GM23338 (cell line): Measurements from ENCODE around the gene GJC2. TPM values are rescaled to one million over a fixed set of nuclear protein-coding genes. Genes with fewer than 3 reads are reported as not detected.

Experiments used
- ATAC-seq: fragments of 200-7000 bp; cut with Tn5 transposase; 3 replicates; pipeline ENCODE4 v1.9.1; 2020
- DNase-seq: peaks from one replicate; pipeline ENCODE4 v3.0.0-alpha.2; 2015; ENCODE audit warnings: low spot score
- H2AFZ ChIP-seq: fragments of 200-600 bp; sonication (generic); 2 replicates; pipeline ENCODE4 v1.8.0; 2016; ENCODE audit warnings: antibody characterized with exemption, mild to moderate bottlenecking, moderate library complexity
- H3F3A ChIP-seq: fragments of 200-600 bp; sonication (generic); replicated peaks from 2 replicates; pipeline ENCODE4 v1.8.0; 2017; ENCODE audit warnings: antibody characterized with exemption, mixed run types, low read depth
- H3K27ac ChIP-seq: fragments of 200-600 bp; sonication (generic); 2 replicates; pipeline ENCODE4 v1.6.1; 2016; ENCODE audit warnings: low read depth
- H3K27me3 ChIP-seq: fragments of 200-600 bp; sonication (generic); 2 replicates; pipeline ENCODE4 v1.8.0; 2016; ENCODE audit warnings: mild to moderate bottlenecking, mixed run types, moderate library complexity; ENCODE audit not compliant: insufficient read depth
- H3K36me3 ChIP-seq: fragments of 200-600 bp; sonication (generic); 2 replicates; pipeline ENCODE4 v1.8.0; 2016; ENCODE audit warnings: mild to moderate bottlenecking; ENCODE audit not compliant: insufficient read depth
- H3K4me1 ChIP-seq: fragments of 200-600 bp; sonication (generic); 2 replicates; pipeline ENCODE4 v1.8.0; 2016; ENCODE audit warnings: mild to moderate bottlenecking, moderate library complexity; ENCODE audit not compliant: insufficient read depth
- H3K4me2 ChIP-seq: fragments of 200-600 bp; sonication (generic); 2 replicates; pipeline ENCODE4 v1.7.1; 2017; ENCODE audit warnings: mixed run types
- H3K4me3 ChIP-seq: fragments of 200-600 bp; sonication (generic); 2 replicates; pipeline ENCODE4 v1.6.1; 2016; ENCODE audit warnings: mixed run types
- H3K79me2 ChIP-seq: fragments of 200-600 bp; sonication (generic); replicated peaks from 2 replicates; pipeline ENCODE4 v1.8.0; 2017; ENCODE audit warnings: mild to moderate bottlenecking; ENCODE audit not compliant: insufficient read depth
- H3K9me2 ChIP-seq: fragments of 200-600 bp; sonication (generic); 2 replicates; pipeline ENCODE4 v1.8.0; 2017; ENCODE audit not compliant: insufficient read depth
- H4K20me1 ChIP-seq: fragments of 200-600 bp; sonication (generic); replicated peaks from 2 replicates; pipeline ENCODE4 v1.8.0; 2017; ENCODE audit warnings: mild to moderate bottlenecking; ENCODE audit not compliant: insufficient read depth
- H3K27ac Mint-ChIP-seq: 2 replicates; pipeline ENCODE4 v1.8.0; 2020; ENCODE audit warnings: inconsistent platforms, mild to moderate bottlenecking, moderate library complexity, mixed read lengths
- H3K27me3 Mint-ChIP-seq: 3 replicates; pipeline ENCODE4 v1.8.0; 2022; ENCODE audit warnings: low read depth, mild to moderate bottlenecking, moderate library complexity, mixed read lengths, inconsistent platforms; ENCODE audit not compliant: insufficient read depth, poor library complexity
- H3K36me3 Mint-ChIP-seq: 3 replicates; pipeline ENCODE4 v1.8.0; 2021; ENCODE audit warnings: low read depth, mild to moderate bottlenecking, inconsistent platforms, moderate library complexity, mixed read lengths
- H3K4me1 Mint-ChIP-seq: 3 replicates; pipeline ENCODE4 v1.8.0; 2020; ENCODE audit warnings: mild to moderate bottlenecking, inconsistent platforms, mixed read lengths
- H3K4me3 Mint-ChIP-seq: 3 replicates; pipeline ENCODE4 v1.8.0; 2021; ENCODE audit warnings: moderate library complexity, mild to moderate bottlenecking, inconsistent platforms, mixed read lengths
- H3K9me3 Mint-ChIP-seq: 3 replicates; pipeline ENCODE4 v1.8.0; 2020; ENCODE audit warnings: moderate library complexity, mild to moderate bottlenecking, inconsistent platforms, mixed read lengths
- CREB1 ChIP-seq: fragments of 250-450 bp; sonication (Bioruptor Pico); IDR thresholded peaks from 2 replicates; pipeline ENCODE4 v1.5.0; 2020; ENCODE audit warnings: low read depth, mild to moderate bottlenecking, moderate library complexity
- CTCF ChIP-seq, 2 experiments: fragments of 200-600 bp in 1 of 2; sonication (generic) in 1 of 2; conservative IDR thresholded peaks; 2 replicates each; pipeline versions ENCODE4 v1.5.1 to v1.6.1; 2016 to 2017; ENCODE audit warnings: antibody characterized with exemption in 2 of 2, low read depth in 2 of 2, mild to moderate bottlenecking in 2 of 2, moderate library complexity in 1 of 2
- ETS1 ChIP-seq: IDR thresholded peaks from 2 replicates; pipeline ENCODE4 v1.6.1; 2016; ENCODE audit warnings: antibody characterized with exemption
- EZH2 ChIP-seq: fragments of 200-600 bp; sonication (generic); IDR thresholded peaks from one replicate; pipeline ENCODE4 v1.8.0; 2017; ENCODE audit warnings: antibody characterized with exemption, mild to moderate bottlenecking, low read depth; ENCODE audit not compliant: unreplicated experiment
- EZH2phosphoT487 ChIP-seq: fragments of 200-600 bp; sonication (generic); IDR thresholded peaks from one replicate; pipeline ENCODE4 v1.8.1; 2018; ENCODE audit warnings: antibody characterized with exemption; ENCODE audit not compliant: unreplicated experiment
- JUNB ChIP-seq: IDR thresholded peaks from one replicate; pipeline ENCODE4 v1.6.1; 2016; ENCODE audit warnings: antibody characterized with exemption; ENCODE audit not compliant: unreplicated experiment
- NANOG ChIP-seq: IDR thresholded peaks from 2 replicates; pipeline ENCODE4 v1.6.1; 2016; ENCODE audit warnings: antibody characterized with exemption, borderline replicate concordance
- POLR2AphosphoS5 ChIP-seq: IDR thresholded peaks from 2 replicates; pipeline ENCODE4 v1.6.1; 2016; ENCODE audit warnings: antibody characterized with exemption, low read depth
- REST ChIP-seq: IDR thresholded peaks from one replicate; pipeline ENCODE4 v1.6.1; 2018; ENCODE audit warnings: antibody characterized with exemption; ENCODE audit not compliant: unreplicated experiment
- STAT1 ChIP-seq: IDR thresholded peaks from one replicate; pipeline ENCODE4 v1.6.1; 2016; ENCODE audit warnings: antibody characterized with exemption; ENCODE audit not compliant: unreplicated experiment
- ZNF114 ChIP-seq: fragments of 250-450 bp; sonication (Bioruptor Pico); IDR thresholded peaks from 2 replicates; pipeline ENCODE4 v1.5.0; 2020; ENCODE audit warnings: mild to moderate bottlenecking, moderate library complexity
- ZNF331 ChIP-seq: fragments of 250-450 bp; sonication (Bioruptor Pico); IDR thresholded peaks from 2 replicates; pipeline ENCODE4 v1.5.0; 2020; ENCODE audit warnings: low read depth, mild to moderate bottlenecking, moderate library complexity
- ZNF462 ChIP-seq: fragments of 250-450 bp; sonication (Bioruptor Pico); IDR thresholded peaks from 2 replicates; pipeline ENCODE4 v1.5.0; 2020; ENCODE audit warnings: mild to moderate bottlenecking, moderate library complexity
- polyA plus RNA-seq: library from polyadenylated mRNA; unstranded; fragments of >200 nt; fragmentation: Nextera tagmentation; extraction: Ambion mirVana; gene quantifications from 2 replicates; pipeline ENCODE4 v1.2.1, GENCODE V29; 2016
- total RNA-seq: library from RNA; depleted of rRNA; stranded (reverse); fragments of >200 nt; shearing (Covaris generic); gene quantifications from 2 replicates; pipeline ENCODE4 v1.2.3, GENCODE V29; 2014

Gene GJC2
- total and polyA plus RNA-seq, 2 experiments from 2014 or later = 0.15 to 1.2 TPM

- no peak overlapping the region for H3K4me3 ChIP-seq
- DNase-seq = no peak
- no peaks in the 10 kb centered on the region for H3K79me2 ChIP-seq
- Mint-ChIP-seq H3K4me3 (no peak overlapping the region), H3K27ac (no peak overlapping the region), H3K27me3 (no peaks in the 10 kb centered on the region), H3K9me3 (peaks cover 31% of the 10 kb centered on the region), H3K36me3 (peaks cover 18% of the 10 kb centered on the region), H3K4me1 (no peaks in the 10 kb centered on the region)
- H2AFZ ChIP-seq = no peak overlapping the region
- H4K20me1 ChIP-seq = no peaks in the 10 kb centered on the region
- no peak overlapping the region for H3K27ac ChIP-seq
- H3K4me2 ChIP-seq = no peak overlapping the region
- ATAC-seq = no peak
- peaks cover 5% of the 10 kb centered on the region; the same call in 1 of the 2 replicates for H3K27me3 ChIP-seq
- H3K4me1 ChIP-seq = no peaks in the 10 kb centered on the region
- H3K9me2 ChIP-seq = no peaks in the 10 kb centered on the region
- H3K36me3 ChIP-seq = no peaks in the 10 kb centered on the region
- no peak for TF ChIP-seq ZNF462
- no peak for TF ChIP-seq EZH2phosphoT487
- TF ChIP-seq POLR2AphosphoS5 = no peak
- TF ChIP-seq REST = no peak
- no peak for TF ChIP-seq CTCF (conservative IDR thresholded peaks at IDR 0.05; ENCODE audit: low read depth in 2 of 2)
- no peak for TF ChIP-seq EZH2
- no peak for TF ChIP-seq ZNF331
- TF ChIP-seq CREB1 (CRISPR knock-in tag) = no peak
- no peak for TF ChIP-seq JUNB
- no peak for TF ChIP-seq ZNF114 (CRISPR knock-in tag)
- TF ChIP-seq NANOG = no peak
- TF ChIP-seq ETS1 = no peak
- no peak for TF ChIP-seq STAT1
- no peaks in the 10 kb centered on the region for H3F3A ChIP-seq
Observed at GRCh38 chr1:228197555-228198147, 47.9 kb downstream of the GJC2 start.
